GM18507 (cell line): Measurements from ENCODE around the gene DNAJC4.

Experiments used
- DNase-seq: peaks from one replicate; pipeline ENCODE4 v3.0.0; 2011; ENCODE audit warnings: low read depth; ENCODE audit not compliant: insufficient read length; ENCODE audit errors: extremely low spot score
- FAIRE-seq: peaks from 2 replicates; lab custom pipeline; 2011; peaks lifted over from hg19 to GRCh38; lab: Jason Lieb, UNC

Gene DNAJC4

DNA sequence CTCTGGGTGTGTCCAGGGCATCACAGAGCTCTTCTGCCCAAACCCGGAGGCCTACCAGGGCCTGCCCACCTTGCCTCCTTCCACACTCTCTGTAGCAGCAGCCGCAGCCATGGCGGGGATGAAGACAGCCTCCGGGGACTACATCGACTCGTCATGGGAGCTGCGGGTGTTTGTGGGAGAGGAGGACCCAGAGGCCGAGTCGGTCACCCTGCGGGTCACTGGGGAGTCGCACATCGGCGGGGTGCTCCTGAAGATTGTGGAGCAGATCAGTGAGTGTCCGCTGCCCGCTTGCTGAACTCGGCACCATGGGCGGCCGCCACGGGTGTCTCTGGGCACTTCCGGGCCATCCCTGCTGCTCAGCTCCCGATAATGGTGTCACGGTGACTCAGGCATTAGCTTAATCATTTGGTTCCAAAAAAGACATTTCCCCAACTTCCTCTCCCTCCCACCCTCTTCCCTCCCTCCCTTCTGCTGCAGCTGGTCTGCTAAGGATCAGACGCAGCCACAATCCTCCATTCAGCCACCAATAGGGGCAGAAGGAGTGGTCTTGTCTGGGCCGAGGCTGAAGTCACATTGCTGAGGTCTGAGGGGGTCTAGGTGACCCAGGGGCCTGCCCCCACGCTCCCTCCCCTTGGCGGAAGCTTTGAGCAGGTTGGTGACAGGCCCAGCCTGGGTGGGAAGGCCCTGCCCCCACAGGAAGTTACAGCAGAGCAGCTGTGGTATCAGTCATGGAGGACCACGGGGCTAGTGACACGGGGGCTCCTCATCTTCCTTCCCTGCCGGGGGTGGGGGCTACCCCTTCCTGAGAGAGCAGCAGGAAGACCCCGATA is 22.9 kb upstream of the DNAJC4 start:
- DNase-seq (peak; percentile 84), FAIRE-seq (peak; percentile 94)

DNA sequence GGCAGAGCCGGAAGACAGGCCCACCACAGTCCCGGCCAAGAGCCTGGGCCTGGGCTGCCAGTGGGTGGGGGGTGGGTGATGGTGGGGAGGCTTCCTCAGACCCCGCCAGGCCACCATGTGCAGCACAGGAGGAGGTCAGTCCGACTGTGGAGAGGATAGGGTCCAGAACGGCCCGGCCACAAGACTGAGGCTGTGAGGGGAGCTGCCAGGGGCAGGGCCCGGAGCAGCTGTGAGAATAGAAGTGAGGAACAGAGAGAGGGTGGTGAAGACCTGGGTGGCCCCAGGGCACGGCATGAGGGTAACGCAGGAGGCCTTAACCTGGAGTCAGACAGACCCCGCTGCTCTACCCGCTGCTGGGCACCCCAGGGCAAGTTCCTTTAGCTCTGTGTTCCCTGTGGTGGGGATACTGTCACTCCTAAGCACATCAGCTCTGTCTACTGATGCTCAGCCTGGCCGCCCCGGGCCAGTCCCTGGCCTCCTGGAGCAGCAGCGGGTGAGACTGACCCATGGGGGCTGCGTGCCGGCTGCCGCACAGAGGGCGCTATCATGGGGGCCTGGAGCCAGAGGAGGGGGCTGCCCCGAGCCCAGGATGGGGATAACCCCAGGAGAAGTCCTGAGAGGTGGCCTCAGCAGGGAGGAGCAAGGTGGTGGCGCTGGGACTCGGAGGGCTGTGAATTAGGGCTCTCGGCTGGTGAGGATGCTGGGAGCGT is 22.1 kb upstream of the DNAJC4 start:
- no peak for DNase-seq
- no peak for FAIRE-seq

DNA sequence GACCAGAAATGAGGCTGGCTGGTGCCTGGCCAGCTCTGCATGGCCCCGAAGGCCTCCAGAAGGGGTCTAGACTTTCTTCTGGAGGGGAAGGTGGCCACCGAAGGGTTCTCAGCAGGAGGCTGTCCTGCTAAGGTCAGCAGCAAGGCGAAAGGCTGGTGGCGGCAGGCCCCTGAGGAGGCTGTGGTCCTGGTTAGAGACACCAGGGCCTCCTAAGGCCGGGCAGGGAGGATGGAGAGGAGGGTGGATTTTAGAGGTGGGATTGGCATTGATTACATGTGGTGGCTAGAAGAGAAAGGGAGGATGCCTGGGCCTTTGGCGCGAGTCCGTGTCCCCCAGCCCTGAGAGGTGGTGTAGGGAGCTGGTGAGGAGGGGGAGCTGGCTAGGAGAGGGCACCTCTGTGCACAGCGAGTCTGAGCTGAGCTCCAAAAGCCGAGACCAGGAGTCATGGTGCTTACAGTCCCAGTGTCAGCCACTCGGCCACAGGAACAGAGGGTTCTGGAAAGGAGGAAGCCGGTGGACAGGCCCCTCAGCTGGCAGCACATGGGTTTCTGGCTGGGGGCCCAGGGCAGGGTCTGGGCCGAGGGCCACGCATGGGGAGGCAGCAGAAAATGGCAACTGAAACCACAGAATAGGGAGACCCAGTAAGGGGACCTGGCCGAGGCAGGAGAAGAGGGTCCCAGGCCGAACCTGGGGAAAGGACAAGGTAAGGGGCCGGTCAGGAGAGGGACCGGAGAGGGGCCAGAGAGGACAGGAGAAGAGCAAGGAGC is 21.4 kb upstream of the DNAJC4 start:
- no peak for FAIRE-seq
- DNase-seq: no peak

DNA sequence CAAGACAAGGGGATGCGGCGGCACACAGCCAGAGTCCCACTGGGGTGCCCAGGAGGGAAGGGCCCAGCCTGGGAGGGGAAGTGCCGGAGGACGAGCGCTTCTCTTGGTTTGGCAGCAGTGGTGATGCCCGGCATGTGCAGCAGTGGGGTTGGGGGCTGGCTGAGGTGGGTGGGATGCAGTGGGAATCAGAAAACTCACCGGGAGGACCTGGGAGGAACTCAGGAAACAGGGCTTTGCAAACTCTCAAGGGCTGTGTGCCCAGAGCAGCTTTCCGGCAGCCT is 20.8 kb upstream of the DNAJC4 start:
- FAIRE-seq: no peak

DNA sequence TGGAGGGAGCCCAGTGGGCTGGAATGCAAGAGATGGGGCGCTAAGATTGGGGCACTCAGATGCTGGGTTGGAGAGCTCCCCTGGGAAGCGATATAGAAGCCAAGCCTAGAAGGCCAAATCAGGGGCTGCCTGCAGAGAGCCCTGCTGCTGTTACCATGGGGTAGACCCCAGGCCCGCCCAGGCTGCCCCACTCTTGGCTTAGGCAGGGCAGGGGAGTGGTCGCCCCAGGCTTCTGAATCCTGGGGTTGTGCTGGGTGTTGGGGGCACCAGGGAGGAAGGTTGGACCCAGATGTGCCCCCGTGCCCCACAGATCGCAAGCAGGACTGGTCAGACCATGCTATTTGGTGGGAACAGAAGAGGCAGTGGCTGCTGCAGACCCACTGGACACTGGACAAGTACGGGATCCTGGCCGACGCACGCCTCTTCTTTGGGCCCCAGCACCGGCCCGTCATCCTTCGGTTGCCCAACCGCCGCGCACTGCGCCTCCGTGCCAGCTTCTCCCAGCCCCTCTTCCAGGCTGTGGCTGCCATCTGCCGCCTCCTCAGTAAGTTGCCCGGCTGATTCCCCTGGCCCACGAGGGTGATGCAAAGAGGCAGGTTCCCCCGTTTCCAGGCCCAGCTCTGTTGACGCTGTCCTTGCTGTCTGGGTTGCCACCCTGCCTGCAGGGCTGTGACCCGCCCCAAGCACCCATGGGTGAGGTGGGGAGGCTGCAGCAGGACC is 19.9 kb upstream of the DNAJC4 start:
- no peak for DNase-seq
- FAIRE-seq: no peak

More for the DNA sequence above, 20.8 kb upstream of the DNAJC4 start:
- no peak for DNase-seq

DNA sequence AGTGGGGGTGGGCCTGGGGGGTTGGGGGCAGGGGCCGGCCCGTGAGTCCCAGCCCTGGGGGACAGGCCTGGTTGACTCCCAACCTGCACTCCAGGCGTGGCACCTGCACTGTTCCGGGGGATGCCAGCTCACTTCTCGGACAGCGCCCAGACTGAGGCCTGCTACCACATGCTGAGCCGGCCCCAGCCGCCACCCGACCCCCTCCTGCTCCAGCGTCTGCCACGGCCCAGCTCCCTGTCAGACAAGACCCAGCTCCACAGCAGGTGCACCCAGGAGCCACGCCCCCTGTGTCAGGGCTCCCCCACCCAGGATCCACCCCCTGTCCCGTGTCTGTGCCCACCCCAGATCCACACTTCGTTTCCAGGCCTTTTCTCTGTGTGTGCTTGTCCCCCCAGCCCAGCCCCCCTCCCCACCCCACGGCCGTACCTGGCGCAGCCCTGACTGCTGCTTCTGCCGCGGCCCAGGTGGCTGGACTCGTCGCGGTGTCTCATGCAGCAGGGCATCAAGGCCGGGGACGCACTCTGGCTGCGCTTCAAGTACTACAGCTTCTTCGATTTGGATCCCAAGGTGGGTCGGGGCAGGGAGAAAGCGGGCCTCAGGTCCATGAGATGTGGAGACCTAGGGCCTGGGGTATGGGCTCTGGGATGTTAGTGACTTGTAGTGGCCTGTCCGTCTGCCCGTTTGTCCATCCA is 19.0 kb upstream of the DNAJC4 start:
- DNase-seq (no peak), FAIRE-seq (no peak)

DNA sequence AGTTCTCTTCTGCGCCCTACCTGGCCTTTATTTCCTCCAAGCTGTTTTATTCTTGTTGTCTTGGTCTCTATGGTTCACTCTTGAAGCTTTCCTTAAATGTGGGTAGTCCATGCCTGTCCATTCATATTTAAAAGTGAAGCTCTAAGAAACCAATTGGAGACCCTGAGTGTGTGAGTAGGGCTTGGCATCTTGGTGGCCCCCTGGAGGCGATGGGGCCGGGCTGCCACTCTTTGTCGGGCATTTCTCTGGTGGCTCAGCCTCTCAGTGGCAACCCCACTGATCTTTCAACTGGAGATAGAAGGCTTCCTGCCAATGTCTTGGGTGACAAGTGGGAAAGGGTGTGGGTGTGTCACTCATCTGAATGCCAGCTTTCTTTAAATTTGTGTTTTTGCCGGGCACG is 13.5 kb upstream of the DNAJC4 start:
- no peak for DNase-seq
- FAIRE-seq: no peak

DNA sequence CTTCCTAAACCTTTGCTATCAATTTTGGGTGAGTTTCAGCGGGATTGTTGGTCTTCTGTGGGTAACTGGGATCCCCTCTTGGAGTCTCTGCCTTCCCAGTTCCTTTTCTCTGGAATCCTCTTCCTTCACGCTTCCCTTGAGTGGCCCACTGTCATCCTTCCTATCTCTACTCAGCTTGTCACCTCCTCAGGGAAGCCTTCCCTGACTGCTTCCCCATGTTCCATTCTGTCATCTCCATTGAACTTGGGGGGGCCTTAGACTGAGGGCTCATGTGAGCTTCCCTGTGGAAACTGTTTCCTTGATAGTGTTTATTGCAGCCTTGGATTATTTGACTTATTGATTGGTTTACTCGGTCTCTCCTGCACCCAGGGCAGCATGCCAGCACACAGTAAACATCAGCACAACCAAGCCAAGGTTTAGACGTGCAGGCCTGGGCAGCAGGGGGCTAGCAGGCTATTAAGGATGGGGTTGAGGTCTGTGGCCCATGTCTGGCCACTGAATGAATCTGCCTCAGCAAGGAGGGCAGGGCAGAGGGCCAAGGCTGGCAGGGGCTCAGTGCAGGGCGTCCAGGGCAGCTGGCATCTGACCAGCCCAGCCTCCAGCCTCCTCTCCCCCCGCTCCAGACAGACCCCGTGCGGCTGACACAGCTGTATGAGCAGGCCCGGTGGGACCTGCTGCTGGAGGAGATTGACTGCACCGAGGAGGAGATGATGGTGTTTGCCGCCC is 11.6 kb upstream of the DNAJC4 start:
- DNase-seq (no peak), FAIRE-seq (no peak)

DNA sequence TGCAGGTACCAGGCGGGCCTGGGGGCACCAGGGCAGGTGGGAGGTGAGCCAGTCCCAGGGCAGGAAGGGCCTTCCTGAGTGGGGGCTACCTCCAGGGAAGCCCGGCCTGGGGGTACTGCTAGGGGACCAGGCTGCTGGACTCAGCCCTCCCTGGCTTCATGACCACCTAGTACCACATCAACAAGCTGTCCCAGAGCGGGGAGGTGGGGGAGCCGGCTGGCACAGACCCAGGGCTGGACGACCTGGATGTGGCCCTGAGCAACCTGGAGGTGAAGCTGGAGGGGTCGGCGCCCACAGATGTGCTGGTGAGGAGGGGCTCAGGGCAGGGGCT is 11.0 kb upstream of the DNAJC4 start:
- DNase-seq (no peak), FAIRE-seq (no peak)

DNA sequence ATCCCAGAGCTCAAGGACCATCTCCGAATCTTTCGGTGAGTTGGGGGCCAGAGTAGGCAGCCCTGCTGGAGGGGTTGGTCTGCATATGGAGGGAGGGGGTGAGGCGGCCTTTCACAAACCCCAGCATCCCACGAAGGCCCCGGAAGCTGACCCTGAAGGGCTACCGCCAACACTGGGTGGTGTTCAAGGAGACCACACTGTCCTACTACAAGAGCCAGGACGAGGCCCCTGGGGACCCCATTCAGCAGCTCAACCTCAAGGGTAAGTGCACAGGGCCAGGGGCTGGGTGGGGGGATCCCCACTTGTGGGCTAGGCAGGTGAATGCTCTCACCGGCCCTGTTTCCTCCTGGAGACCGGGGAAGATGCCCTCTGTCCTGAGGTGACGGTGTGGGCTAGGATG is 10.6 kb upstream of the DNAJC4 start:
- DNase-seq: no peak
- FAIRE-seq: no peak

DNA sequence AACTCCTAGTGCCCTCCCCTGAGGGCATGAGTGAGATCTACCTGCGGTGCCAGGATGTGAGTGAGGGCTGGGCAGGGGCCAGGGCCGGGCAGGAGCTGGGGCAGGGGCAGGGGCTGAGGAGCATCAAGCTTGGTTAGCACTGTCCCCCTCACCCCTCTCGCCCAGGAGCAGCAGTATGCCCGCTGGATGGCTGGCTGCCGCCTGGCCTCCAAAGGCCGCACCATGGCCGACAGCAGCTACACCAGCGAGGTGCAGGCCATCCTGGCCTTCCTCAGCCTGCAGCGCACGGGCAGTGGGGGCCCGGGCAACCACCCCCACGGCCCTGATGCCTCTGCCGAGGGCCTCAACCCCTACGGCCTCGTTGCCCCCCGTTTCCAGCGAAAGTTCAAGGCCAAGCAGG is 10.1 kb upstream of the DNAJC4 start:
- DNase-seq (no peak), FAIRE-seq (no peak)

DNA sequence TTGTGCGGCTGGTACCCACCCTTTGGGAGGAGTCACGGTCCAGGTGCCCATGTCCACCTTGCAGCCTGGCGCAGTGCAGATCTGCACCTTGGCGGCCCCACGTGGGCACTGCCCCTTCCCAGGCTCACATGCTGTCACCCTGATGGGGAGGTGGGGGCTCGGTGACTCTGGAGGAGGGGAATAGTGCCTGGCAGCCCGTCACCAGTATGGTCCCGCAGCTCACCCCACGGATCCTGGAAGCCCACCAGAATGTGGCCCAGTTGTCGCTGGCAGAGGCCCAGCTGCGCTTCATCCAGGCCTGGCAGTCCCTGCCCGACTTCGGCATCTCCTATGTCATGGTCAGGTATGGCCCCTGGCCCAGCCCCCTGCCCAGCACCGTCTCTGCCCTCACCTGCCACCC is 9.6 kb upstream of the DNAJC4 start:
- no peak for DNase-seq
- no peak for FAIRE-seq

DNA sequence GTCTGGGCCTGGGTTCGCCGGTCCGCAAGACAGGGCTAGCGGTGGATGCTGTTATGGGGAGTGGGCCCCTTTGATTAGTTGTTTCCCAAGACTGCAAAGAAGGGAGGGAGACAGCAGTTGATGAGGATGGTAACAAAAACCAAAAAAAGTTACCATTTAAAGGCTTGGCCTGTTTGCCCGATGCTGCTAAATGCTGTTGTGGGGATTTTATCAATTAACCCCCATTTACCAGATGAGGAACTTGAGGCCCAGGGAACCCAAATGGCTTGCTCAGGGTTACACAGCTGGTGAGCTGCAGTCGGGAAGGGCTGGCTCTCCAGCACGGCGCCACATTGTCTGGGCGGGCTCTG is 7.7 kb upstream of the DNAJC4 start:
- FAIRE-seq (no peak), DNase-seq (no peak)

DNA sequence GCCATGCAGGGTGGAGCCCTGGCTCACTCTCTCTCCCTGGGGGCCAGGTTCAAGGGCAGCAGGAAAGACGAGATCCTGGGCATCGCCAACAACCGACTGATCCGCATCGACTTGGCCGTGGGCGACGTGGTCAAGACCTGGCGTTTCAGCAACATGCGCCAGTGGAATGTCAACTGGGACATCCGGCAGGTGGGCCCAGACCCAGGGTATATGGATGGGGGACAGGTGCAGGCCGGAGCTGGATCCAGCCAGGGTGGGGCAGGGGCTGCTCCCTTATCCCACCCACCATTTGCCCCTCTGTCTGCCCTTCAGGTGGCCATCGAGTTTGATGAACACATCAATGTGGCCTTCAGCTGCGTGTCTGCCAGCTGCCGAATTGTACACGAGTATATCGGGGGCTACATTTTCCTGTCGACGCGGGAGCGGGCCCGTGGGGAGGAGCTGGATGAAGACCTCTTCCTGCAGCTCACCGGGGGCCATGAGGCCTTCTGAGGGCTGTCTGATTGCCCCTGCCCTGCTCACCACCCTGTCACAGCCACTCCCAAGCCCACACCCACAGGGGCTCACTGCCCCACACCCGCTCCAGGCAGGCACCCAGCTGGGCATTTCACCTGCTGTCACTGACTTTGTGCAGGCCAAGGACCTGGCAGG is 7.2 kb upstream of the DNAJC4 start:
- no peak for DNase-seq
- FAIRE-seq: no peak

DNA sequence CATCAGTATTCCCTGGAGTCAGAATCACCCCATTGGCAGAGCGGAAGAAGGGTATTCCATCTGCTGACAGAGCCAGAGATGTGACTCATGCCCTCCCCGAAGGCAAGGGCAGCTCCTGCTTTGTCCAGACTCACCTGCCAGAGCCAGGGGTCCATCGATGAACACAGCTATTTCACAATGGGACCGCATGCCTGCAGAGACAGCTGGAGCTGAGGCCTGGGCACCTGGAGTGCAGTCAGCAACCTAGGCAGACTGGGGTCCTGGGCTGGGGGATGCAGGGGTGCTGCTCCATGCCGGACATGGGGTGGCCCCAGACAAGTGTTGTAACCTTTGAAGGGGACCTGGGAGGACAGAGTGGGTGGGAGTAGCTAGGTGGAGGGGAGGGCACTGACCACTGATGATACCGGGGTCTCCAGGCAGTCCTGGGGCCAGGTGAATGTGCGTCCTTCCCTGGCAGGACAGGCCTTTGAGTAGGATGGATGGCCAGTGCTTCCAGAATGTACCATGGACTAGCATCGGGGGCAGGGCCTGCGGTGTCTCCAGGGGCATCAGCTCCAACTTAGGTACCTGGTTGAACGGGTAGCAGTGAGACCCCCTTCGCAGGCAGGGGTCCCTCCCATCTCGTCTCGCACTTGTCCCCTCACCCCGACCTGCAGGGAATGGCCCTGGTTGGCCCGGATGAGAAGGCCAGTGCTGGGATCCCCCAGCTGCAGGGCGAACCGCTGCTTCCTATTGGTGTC is 6.0 kb upstream of the DNAJC4 start:
- DNase-seq: no peak

DNA sequence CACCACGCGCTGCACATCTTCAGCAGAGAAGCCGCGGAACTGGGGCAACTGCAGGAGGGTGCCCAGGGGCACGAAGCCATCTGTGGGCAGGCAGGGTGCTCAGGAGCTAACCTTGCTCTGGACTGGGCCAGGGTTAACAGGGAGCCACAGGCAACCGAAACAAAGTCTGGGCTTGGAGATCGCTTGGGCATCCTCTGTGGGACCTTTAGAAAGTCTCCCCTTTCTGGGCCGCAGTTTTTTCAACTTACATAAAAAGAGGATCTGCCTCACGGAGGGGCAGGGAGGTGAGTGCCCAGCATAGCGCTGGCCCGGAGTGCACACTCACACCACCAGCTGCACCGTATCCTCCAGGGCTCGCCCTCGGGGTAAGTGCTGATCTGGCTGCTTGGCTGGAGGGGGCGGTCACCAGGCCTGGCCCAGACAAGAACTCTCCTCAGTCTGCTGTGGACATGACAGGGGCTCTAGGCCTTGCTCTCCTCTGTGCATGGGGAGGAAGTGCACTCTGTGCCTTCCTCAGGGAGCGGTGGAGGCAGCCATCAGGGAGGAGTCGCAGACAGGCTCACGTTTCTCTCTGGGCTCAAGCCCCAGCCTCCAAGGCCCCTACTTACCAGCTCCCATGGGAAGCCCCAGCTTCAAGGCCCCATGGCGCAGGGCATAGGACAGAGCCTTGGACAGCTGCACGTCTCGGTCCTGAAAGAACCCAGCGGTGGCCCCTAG is 5.3 kb upstream of the DNAJC4 start:
- FAIRE-seq: no peak
- DNase-seq: no peak

More for the DNA sequence above, 6.0 kb upstream of the DNAJC4 start:
- no peak for FAIRE-seq
